ENCODE data around the gene MAN2B2.

- no peak for TF ChIP-seq CTCF (conservative IDR thresholded peaks at IDR 0.05)
- TF ChIP-seq EZH2 (IDR thresholded peaks at IDR 0.05; ENCODE audit: low read depth), result no peak
Observed at GRCh38 chr4:6620891-6621555, 46.0 kb downstream of the MAN2B2 start.

Data from PC-9 (cell line).